IMR-90 (cell line): ENCODE data around the gene SIPA1L3. TPM values are rescaled to one million over a fixed set of nuclear protein-coding genes. Genes with fewer than 3 reads are reported as not detected.

ENCODE experiments used
- ATAC-seq: fragments of 200-7000 bp; cut with Tn5 transposase; 2 replicates; pipeline ENCODE4 v1.9.1; 2020; ENCODE audit warnings: low read depth, mild to moderate bottlenecking, moderate library complexity
- BruUV-seq: library from RNA; stranded (reverse); fragments of 400-500 nt; replicated peaks from 2 replicates; lab custom pipeline; 2021; lab: Mats Ljungman, UMichigan
- CTCF ChIA-PET: fragments of 300-600 bp; formaldehyde crosslinking; extraction: SDS; loops from one replicate; lab custom pipeline; 2021; ENCODE audit warnings: antibody characterized with exemption; lab: Yijun Ruan, JAX
- POLR2A ChIA-PET: fragments of 300-600 bp; sonication (Branson Sonifier 250); formaldehyde crosslinking; loops from one replicate; lab custom pipeline; 2022; ENCODE audit warnings: antibody characterized with exemption; ENCODE audit not compliant: unreplicated experiment; lab: Charles Lee
- DNase-seq: peaks from one replicate; pipeline ENCODE4 v3.0.0; 2013
- H2AFZ ChIP-seq: replicated peaks from 2 replicates; pipeline ENCODE3; 2013; ENCODE audit warnings: low read length, mild to moderate bottlenecking; ENCODE audit not compliant: poor library complexity
- H2AK5ac ChIP-seq: 2 replicates; pipeline ENCODE4 v1.6.1; 2013; ENCODE audit warnings: low read depth, low read length, inconsistent platforms
- H2AK9ac ChIP-seq: replicated peaks from 2 replicates; pipeline ENCODE3; 2013; ENCODE audit warnings: mild to moderate bottlenecking, low read depth, low read length, moderate library complexity; ENCODE audit not compliant: poor library complexity
- H2BK120ac ChIP-seq: 2 replicates; pipeline ENCODE4 v1.6.1; 2013; ENCODE audit warnings: low read depth, low read length, inconsistent platforms
- H2BK15ac ChIP-seq: 3 replicates; pipeline ENCODE4 v1.6.1; 2013; ENCODE audit warnings: low read depth, low read length, inconsistent platforms
- H2BK20ac ChIP-seq: 2 replicates; pipeline ENCODE4 v1.6.1; 2013; ENCODE audit warnings: low read depth, mild to moderate bottlenecking, inconsistent platforms, low read length, moderate library complexity
- H2BK5ac ChIP-seq: 2 replicates; pipeline ENCODE4 v1.6.1; 2013; ENCODE audit warnings: mild to moderate bottlenecking, low read depth, low read length, inconsistent platforms; ENCODE audit not compliant: poor library complexity, severe bottlenecking
- H3K14ac ChIP-seq: replicated peaks from 2 replicates; pipeline ENCODE4 v1.6.1; 2013; ENCODE audit warnings: low read depth, low read length, inconsistent platforms
- H3K18ac ChIP-seq: 2 replicates; pipeline ENCODE4 v1.6.1; 2013; ENCODE audit warnings: low read depth, low read length, control low read depth
- H3K23ac ChIP-seq: 2 replicates; pipeline ENCODE4 v1.6.1; 2013; ENCODE audit warnings: low read depth, low read length, inconsistent platforms
- H3K27ac ChIP-seq: 2 replicates; pipeline ENCODE4 v1.5.1; 2013; ENCODE audit warnings: mild to moderate bottlenecking, control low read depth, low read length; ENCODE audit not compliant: insufficient read depth
- H3K27me3 ChIP-seq: 2 replicates; pipeline ENCODE4 v1.6.1; 2013; ENCODE audit warnings: low read length; ENCODE audit not compliant: control insufficient read depth, insufficient read depth
- H3K36me3 ChIP-seq: 2 replicates; pipeline ENCODE4 v1.6.1; 2013; ENCODE audit warnings: low read length, mixed read lengths; ENCODE audit not compliant: control insufficient read depth, insufficient read depth
- H3K4ac ChIP-seq: 2 replicates; pipeline ENCODE4 v1.6.1; 2013; ENCODE audit warnings: low read depth, low read length, inconsistent platforms
- H3K4me1 ChIP-seq: 2 replicates; pipeline ENCODE4 v1.6.1; 2013; ENCODE audit warnings: low read length, mixed read lengths; ENCODE audit not compliant: control insufficient read depth, insufficient read depth
- H3K4me2 ChIP-seq: 2 replicates; pipeline ENCODE4 v1.6.1; 2013; ENCODE audit warnings: low read depth, mild to moderate bottlenecking, control low read depth, low read length, moderate library complexity
- H3K4me3 ChIP-seq: 2 replicates; pipeline ENCODE4 v1.5.1; 2013; ENCODE audit warnings: low read depth, mild to moderate bottlenecking, control low read depth, low read length, moderate library complexity; ENCODE audit not compliant: insufficient read depth
- H3K56ac ChIP-seq: 2 replicates; pipeline ENCODE4 v1.6.1; 2013; ENCODE audit warnings: low read length, inconsistent platforms; ENCODE audit not compliant: insufficient read depth; ENCODE audit errors: extremely low read depth
- H3K79me1 ChIP-seq, 2 experiments: 2 replicates each; pipeline ENCODE4 v1.6.1; 2013; ENCODE audit warnings: low read length in 2 of 2, inconsistent platforms in 1 of 2, low read depth in 1 of 2
- H3K9ac ChIP-seq: 2 replicates; pipeline ENCODE4 v1.6.1; 2013; ENCODE audit warnings: low read depth, low read length, control low read depth
- H3K9me1 ChIP-seq: 2 replicates; pipeline ENCODE4 v1.6.1; 2013; ENCODE audit warnings: low read length, inconsistent platforms; ENCODE audit not compliant: insufficient read depth
- H3K9me3 ChIP-seq: 2 replicates; pipeline ENCODE4 v1.6.1; 2013; ENCODE audit warnings: low read length; ENCODE audit not compliant: control insufficient read depth, insufficient read depth
- H4K20me1 ChIP-seq: 2 replicates; pipeline ENCODE4 v1.6.1; 2013; ENCODE audit warnings: low read length, inconsistent platforms; ENCODE audit not compliant: insufficient read depth
- H4K5ac ChIP-seq: 2 replicates; pipeline ENCODE4 v1.6.1; 2013; ENCODE audit warnings: mild to moderate bottlenecking, low read depth, low read length, control low read depth
- H4K8ac ChIP-seq, 2 experiments: 2 replicates each; pipeline ENCODE4 v1.6.1; 2013; ENCODE audit warnings: low read depth in 2 of 2, low read length in 2 of 2, control low read depth in 1 of 2, inconsistent platforms in 1 of 2
- H4K91ac ChIP-seq: 2 replicates; pipeline ENCODE4 v1.6.1; 2013; ENCODE audit warnings: low read depth, low read length, inconsistent platforms; ENCODE audit not compliant: insufficient read depth
- BHLHE40 ChIP-seq: fragments of 150-350 bp; IDR thresholded peaks from 2 replicates; pipeline ENCODE4 v1.6.1; 2016; ENCODE audit warnings: mild to moderate bottlenecking, low read depth, low read length
- CEBPB ChIP-seq: IDR thresholded peaks from 2 replicates; pipeline ENCODE4 v1.6.1; 2012; ENCODE audit warnings: low read depth, low read length, improper control_type of control experiment
- CHD1 ChIP-seq: IDR thresholded peaks from 2 replicates; pipeline ENCODE4 v1.6.1; 2012; ENCODE audit warnings: low read depth, low read length, improper control_type of control experiment
- NFE2L2 ChIP-seq: fragments of 150-350 bp; IDR thresholded peaks from 2 replicates; pipeline ENCODE4 v1.6.1; 2016; ENCODE audit warnings: low read depth, mild to moderate bottlenecking, low read length
- POLR2A ChIP-seq: IDR thresholded peaks from 2 replicates; pipeline ENCODE4 v1.6.1; 2012; ENCODE audit warnings: mild to moderate bottlenecking, low read depth, low read length
- RCOR1 ChIP-seq: IDR thresholded peaks from 2 replicates; pipeline ENCODE4 v1.6.1; 2012; ENCODE audit warnings: mild to moderate bottlenecking, low read length, improper control_type of control experiment; ENCODE audit not compliant: insufficient replicate concordance
- SMC3 ChIP-seq: fragments of 150-350 bp; IDR thresholded peaks from 2 replicates; pipeline ENCODE4 v1.6.1; 2016; ENCODE audit warnings: low read depth, mild to moderate bottlenecking, antibody characterized with exemption, low read length, moderate library complexity
- USF2 ChIP-seq: fragments of 150-350 bp; IDR thresholded peaks from 2 replicates; pipeline ENCODE4 v1.6.1; 2017; ENCODE audit warnings: mild to moderate bottlenecking, antibody characterized with exemption, low read length, low read depth
- WGBS, 2 experiments: methylation state at CpG; one replicate each; pipeline versions ENCODE4 v1.1.5 to v1.1.7; 2013; ENCODE audit warnings: missing lambda C conversion rate in 2 of 2; ENCODE audit not compliant: insufficient read length in 1 of 2; ENCODE audit errors: extremely low coverage in 2 of 2; 5-methylcytosine and 5-hydroxymethylcytosine counted together
- dilution Hi-C: fragments of 300-500 bp; cut with HindIII; formaldehyde crosslinking; loops from one replicate; pipeline ENCODE4 v1.14.3; 2018; ENCODE audit warnings: low sequenced_read_pairs; ENCODE audit not compliant: unreplicated experiment
- in situ Hi-C: fragments of 300-500 bp; cut with MboI; formaldehyde crosslinking; loops from 3 replicates; pipeline ENCODE4 v1.14.3; 2019; ENCODE audit warnings: low sequenced_read_pairs, inconsistent platforms, mixed read lengths
- intact Hi-C: fragments of 100-400 bp; cut with micrococcal nuclease; formaldehyde crosslinking; loops from 2 replicates; pipeline ENCODE4 v1.10.0; 2022
- polyA plus RNA-seq, 3 experiments: library from polyadenylated mRNA; depleted of rRNA; stranded (reverse); fragments of >200 nt; gene quantifications; 2 replicates each; pipeline ENCODE4 v1.2.3, GENCODE V29; 2012; ENCODE audit warnings: low replicate concordance in 1 of 3
- total RNA-seq: library from RNA; depleted of rRNA; stranded (reverse); fragments of >200 nt; gene quantifications from 2 replicates; pipeline ENCODE4 v1.2.3, GENCODE V29; 2012

Gene SIPA1L3
- total and polyA plus RNA-seq, 2 of the 4 experiments (the other 2 are of a cell fraction) = 4.1 to 9.4 TPM

DNA sequence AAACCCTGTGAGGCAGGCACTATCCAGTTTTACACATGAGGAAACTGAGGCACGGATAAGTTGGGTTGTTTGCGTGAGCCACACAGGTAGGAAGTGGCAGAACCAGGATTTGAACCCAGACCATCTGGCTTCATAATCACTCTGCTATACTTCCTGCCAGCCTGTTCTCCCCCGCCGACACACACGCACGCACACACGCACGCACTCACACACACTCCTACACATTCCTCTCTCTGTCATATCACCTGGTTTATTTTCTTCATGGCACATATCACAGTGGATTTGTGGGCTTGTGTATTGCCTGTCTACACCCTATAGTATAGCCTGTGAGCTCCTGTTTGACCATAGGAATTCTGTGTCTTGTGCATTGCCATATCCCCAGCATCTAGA is 140.0 kb downstream of the SIPA1L3 start:
- WGBS, 2 experiments = 100% methylated on average over 4 of the region's 8 CpGs; no CpG with 5 or more reads in 1 of the 2 experiments
- no peaks in the 10 kb centered on the region; the same call in 1 of the 2 replicates for H3K36me3 ChIP-seq
- no peak overlapping the region for H4K5ac ChIP-seq
- H2BK20ac ChIP-seq = no peak overlapping the region
- dilution Hi-C loops = no loop called here
- H2BK120ac ChIP-seq = no peak overlapping the region
- H3K18ac ChIP-seq = no peak overlapping the region
- peaks cover 46 to 86% of the 10 kb centered on the region in 2 experiments for H3K79me1 ChIP-seq
- no peak overlapping the region for H3K14ac ChIP-seq
- DNase-seq (no peak), ATAC-seq (no peak)
- H3K9me1 ChIP-seq = peaks cover 12% of the 10 kb centered on the region; the same call in 1 of the 2 replicates
- no peak overlapping the region for H2AK9ac ChIP-seq
- H3K9me3 ChIP-seq = no peaks in the 10 kb centered on the region
- CTCF ChIA-PET = no interaction called here
- H2AFZ ChIP-seq = no peak overlapping the region
- in situ Hi-C loops = no loop called here
- no TSS peak for BruUV-seq
- no peak overlapping the region for H2BK15ac ChIP-seq
- no peak overlapping the region for H4K91ac ChIP-seq
- intact Hi-C loops = no loop called here
- H3K27me3 ChIP-seq = no peaks in the 10 kb centered on the region
- POLR2A ChIA-PET = interaction anchor here (0.5 kb wide), 1 partner anchor 183 kb away, joined by 3 read pairs; no protein-coding TSS in a partner anchor
- no peaks in the 10 kb centered on the region; the same call in 1 of the 2 replicates for H4K20me1 ChIP-seq
- H3K27ac ChIP-seq = no peak overlapping the region
- H3K23ac ChIP-seq = no peak overlapping the region
- H3K56ac ChIP-seq = no peak overlapping the region
- TF ChIP-seq POLR2A = no peak
- TF ChIP-seq CEBPB = no peak
- TF ChIP-seq CHD1 = no peak
- TF ChIP-seq RCOR1 = no peak
- no peak for TF ChIP-seq NFE2L2
- TF ChIP-seq SMC3 = no peak
- TF ChIP-seq USF2 = no peak
- no peak for TF ChIP-seq BHLHE40
- H4K8ac ChIP-seq = no peak overlapping the region
- H3K4me2 ChIP-seq = no peak overlapping the region
- H2AK5ac ChIP-seq = no peak overlapping the region
- H2BK5ac ChIP-seq = no peak overlapping the region
- H3K4me3 ChIP-seq = no peak overlapping the region
- no peaks in the 10 kb centered on the region for H3K4me1 ChIP-seq
- no peak overlapping the region for H3K9ac ChIP-seq
- no peak overlapping the region for H3K4ac ChIP-seq
